D341Med (cell line): ENCODE data around the gene KDSR.

Source experiments
- DNase-seq: peaks from one replicate; pipeline ENCODE4 v3.0.0; 2012; ENCODE audit warnings: low spot score

Gene KDSR

DNA sequence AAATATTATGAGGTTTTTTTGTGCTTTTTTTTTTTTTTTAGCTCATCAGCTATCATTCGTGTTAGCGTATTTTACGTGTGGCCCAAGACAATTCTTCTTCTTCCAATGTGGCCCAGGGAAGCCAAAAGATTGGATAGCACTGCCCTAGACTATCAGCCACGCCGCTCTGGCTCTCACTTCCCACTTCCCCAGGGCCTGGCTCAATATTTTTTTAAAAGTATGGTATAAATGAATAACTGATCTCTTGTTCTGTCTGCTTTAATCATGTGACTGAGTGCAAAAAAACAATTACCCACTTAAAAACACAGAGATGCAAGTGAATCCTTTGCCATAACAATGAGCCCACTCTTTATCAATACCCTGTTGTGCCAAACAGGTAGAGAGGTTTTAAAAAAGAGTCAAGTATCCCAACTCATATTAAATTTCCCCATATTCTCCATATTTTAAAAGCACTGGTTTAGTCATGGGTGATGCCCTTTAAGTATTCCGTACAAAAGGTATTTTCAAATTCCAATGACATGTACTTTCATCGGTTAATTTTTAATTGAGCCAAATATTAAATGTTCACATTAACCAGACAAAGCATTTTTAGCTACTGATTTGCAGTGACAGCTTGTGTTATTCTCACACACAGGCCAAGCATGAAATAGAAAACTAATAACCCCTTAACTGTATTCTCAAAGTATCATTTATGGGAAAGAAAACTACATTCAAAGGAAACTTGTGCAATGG, 60.0 kb downstream of the KDSR start:
- no peak for DNase-seq

- no peak for DNase-seq
Observed at GRCh38 chr18:63306249-63306648, 60.8 kb downstream of the KDSR start.

GRCh38 chr18:63303547-63303946, 63.5 kb downstream of the KDSR start:
- no peak for DNase-seq

- no peak for DNase-seq
Observed at GRCh38 chr18:63302636-63303405, 64.2 kb downstream of the KDSR start.

DNA sequence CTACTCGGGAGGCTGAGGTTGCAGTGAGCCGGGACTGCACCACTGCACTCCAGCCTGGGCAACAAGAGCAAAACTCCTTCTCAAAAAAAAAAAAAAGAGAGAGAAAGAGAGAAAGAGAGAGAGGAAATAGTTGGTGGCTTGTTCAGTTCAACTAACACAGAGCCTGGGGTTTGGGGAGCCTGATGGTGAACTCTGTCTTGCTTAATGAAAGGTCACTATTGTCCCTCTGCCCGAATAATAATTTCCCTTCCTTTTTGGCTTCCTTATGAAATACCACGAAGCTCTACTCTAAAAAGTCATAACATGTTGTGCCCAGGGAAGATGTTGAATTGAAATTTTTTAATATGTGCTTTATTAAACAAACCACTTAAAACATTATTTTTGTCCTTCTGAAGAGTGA, 64.8 kb downstream of the KDSR start:
- DNase-seq = no peak

DNA sequence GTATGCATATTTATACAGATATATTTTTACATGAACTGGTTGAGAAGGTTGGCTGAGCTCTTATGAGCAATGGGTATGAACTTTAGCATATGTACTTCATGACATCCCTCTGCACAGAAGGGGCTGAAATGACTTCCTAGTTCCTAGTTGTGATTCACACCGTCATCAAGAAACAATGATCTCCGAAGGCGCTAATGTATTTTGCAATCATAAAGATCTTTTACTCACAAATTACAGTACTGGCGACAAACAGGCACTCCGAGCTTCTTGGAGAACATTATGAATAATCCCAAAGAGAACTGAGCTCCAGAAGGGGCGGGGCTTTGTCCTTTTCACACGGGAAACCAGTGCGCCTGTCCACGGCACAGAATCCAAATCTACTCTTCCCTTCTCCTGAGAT, 65.6 kb downstream of the KDSR start:
- no peak for DNase-seq

DNA sequence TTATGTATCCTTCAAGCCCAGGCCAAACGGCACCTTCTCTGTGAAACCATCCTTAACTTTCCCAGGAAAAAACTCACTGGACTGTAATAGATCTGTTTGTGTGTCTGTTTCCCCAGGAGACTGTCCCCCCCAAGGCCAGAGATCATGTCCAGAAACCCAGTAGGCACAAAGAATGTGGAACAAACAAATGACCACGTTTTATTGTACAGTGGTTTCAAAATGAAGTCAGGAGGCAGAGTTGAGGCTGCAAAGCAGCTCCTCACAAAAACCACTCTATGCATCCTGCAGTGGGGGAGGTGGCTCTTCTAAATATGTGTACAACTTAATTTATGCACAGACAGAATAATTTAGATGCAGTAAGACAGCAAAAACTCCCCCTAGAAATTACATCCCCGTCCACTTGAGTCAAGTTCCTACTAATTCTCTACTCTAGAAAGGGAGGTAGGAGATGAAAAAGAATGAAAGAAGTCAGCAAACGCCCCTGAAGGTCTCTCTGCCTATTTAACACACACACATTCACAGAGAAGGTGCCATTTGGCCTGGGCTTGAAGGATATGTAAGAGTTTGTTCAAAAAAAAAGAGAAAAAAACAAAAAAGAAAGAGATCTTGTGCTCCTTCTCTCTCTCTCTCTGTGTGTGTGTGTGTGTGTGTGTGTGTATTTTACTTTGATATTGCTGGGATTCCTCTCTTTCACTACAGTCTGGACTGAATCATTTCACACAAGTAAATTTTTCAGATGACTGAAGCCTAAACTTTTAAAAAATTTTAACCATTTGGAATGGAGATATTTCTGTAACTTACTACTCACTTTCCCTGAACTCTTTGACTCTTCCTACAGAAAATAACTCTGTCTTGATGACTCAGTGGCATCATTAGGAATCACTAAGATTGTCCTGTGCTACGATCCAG, 66.9 kb downstream of the KDSR start:
- no peak for DNase-seq

GRCh38 chr18:63298400-63299365, 68.3 kb downstream of the KDSR start:
- DNase-seq = no peak

DNA sequence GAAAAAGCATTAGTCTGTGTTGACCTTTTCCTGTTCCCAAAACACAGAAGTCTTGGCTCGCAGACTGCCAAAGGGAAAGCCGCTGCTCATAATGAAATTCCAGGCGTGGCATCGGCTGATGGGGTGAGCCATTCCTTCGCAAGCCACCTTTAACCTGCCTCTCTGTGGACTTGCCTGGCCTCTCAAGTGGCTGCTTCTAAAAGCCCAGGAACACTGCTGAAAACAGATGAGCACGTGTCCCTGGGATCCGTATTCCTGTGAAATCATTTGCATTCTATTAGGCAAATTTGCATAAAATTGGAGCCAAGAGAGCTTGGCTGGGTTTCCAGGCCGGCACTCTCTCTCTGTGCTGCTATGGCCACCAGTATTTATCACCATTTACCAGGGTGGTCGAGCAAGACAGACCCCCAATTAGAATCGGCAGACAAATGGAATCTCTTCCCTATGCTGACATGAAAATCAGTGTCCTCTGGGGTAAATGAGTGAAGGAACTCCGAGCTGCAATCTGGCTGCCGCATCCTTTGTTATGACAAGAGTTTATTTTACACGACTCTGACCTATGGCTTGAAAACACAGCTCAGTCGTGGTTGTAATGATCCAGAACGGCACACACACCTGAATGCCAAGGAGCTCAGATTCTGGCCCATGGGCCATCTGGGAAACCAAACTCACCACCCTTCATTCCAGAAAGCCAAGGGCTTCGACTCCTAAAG, 69.2 kb downstream of the KDSR start:
- no peak for DNase-seq

GRCh38 chr18:63293935-63294334, 73.1 kb downstream of the KDSR start:
- no peak for DNase-seq

DNA sequence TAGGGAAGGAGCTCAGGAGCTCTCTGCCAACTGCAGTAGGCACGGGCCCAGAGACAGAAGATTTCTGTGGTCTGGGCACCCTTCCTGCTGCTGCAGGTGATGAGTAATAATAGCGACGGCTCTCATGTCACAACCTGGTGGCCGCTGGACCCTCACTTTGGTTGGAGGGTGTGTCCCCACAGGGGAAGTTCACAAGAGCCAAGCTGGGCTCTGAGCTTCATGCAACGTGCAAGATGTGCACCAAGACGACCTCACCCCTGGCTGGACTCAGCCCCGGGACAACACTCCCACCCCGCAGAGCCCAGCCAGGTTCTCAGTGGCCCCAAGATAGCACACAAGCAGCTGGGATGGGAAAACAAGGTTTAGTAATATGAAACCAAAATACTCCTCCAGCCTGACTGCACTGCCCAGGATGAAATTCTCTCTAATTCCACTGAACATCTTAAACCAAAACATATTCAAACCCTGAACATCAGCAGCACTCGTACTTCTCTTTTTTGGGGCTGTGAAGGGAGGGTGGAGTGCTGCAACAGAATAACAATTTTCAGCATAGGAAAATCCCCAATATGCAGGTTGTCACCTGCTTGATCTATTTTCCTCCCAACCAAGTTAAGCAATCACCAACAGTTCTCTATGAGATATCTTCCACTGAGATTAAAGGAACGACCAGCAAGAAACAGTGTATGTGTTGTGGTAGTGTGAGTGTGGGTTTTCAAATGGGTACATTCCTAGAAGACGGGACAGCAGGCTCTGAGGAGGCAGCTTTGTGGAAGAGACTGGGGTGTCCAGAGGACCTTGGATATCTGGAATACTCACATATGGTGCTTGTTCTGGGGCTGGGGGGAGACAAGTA, 73.9 kb downstream of the KDSR start:
- no peak for DNase-seq

GRCh38 chr18:63291278-63291677, 75.7 kb downstream of the KDSR start:
- no peak for DNase-seq

DNA sequence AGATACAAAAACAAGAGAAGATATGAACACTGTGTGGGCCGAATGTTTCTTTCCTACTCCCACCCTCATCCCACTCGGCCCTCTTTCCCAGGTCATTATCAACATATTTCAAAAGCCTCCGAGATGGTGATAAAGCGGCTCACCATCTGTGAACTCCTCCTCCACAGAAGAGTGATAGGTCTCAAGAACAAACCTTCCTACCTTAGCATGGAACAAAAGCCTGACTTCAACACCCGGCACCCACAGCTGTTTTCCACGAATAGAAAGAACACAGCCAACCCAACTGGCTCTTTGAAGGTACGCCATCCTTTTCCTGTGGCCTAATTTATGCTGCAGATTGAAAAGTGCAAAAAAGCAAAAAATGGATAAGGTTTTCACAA, 76.2 kb downstream of the KDSR start:
- no peak for DNase-seq

DNA sequence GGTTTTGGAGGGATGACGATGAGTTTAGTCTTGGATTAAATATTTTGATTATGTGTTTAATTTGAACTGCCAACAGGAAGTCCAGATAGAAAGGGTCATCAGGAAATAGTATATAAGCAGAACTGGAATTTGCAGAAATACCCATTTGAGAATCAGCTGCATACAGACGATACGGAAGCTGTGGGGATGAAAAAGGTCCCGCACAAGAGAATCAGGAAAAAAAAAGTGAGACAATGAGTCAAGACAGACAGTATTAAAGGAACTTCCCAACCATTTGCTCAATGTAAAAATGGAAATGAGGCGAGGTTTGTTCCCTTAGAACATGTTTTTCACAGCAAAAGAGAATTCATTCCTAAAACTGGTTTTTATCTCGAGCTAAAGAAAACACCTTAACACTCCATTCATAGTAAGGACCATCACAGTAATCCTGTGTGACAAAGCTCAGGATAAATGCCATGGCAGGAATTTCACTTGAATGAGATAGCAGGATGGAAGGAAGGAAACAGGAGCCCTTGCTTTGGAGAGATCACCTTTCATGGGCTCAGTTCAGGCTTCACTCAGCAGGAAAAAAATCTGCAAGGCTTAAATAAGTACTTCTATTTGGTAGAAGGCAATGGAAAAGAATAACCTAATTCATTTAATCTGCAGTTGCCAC, 76.7 kb downstream of the KDSR start:
- no peak for DNase-seq

- DNase-seq = no peak
Observed at GRCh38 chr18:63288311-63288710, 78.7 kb downstream of the KDSR start.

DNA sequence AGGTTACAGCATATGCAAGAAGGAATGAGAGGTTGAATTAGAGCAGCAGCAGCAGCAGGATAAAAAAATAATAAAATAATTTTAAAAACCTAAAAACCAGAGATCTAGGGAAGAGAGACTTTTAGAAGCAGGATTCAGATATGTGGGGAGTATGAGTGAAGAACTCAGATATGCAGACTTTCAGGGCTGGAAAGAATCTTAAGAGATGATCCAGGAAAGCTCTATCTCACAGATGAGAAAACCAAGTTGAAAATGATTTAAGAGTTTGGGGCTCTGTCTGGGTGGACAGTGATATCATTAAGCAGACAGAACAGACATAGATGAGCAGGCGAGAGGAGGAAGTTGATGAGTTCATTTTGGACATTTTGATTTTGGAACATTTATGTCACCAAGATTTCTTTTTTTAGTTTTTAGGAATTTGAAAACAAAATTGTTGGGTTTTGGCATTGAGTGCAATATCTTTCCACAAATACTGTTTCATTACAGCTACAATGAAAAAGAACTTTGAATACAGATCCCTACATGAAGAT, 79.2 kb downstream of the KDSR start:
- no peak for DNase-seq

- DNase-seq = no peak
Observed at GRCh38 chr18:63286926-63287325, 80.1 kb downstream of the KDSR start.

GRCh38 chr18:63284827-63285733, 81.9 kb downstream of the KDSR start:
- DNase-seq = no peak
